ENCODE measurements around the gene SH2D3A. TPM values are rescaled to one million over a fixed set of nuclear protein-coding genes. Genes with fewer than 3 reads are reported as not detected.
"Not testable (repeated sequence)": the region's sequence is repeated elsewhere in the genome, so short reads cannot be mapped to it uniquely, and the experiment has no call there.

The SH2D3A gene
- total and polyA plus RNA-seq, 8 donors = 6.9 to 27.6 (median 8.3) TPM

DNA sequence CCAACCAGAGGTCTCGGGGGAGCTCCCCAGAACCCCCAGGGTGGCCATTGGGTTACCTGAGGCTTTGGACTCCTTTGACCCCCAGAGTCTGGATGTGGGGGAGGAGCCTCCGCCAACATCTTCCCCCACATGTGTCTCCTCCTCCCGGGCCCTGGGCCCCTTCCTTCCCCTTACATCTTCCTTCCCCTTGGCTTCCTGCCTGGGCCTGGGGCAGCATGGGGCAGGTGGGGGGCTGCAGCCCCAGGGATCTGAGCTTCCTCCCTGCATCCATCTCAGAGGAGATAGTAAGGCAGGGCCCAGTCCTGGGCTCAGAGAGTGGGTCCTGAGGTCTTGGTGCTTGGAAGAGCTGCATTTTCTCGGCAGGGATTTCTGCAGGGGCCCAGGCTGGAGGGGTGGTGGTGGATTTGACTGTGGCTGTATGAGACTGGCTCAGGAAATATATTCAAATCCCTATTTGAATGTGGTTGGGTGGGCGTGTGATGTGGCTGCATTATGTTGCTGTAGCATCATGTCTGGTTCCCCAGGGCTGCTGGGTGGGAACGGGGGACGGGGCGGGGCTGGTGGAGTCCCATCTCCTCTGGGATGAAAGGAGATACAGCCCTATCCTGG, 6.2 kb upstream of the SH2D3A start:
- TF ChIP-seq, protein P1, sequence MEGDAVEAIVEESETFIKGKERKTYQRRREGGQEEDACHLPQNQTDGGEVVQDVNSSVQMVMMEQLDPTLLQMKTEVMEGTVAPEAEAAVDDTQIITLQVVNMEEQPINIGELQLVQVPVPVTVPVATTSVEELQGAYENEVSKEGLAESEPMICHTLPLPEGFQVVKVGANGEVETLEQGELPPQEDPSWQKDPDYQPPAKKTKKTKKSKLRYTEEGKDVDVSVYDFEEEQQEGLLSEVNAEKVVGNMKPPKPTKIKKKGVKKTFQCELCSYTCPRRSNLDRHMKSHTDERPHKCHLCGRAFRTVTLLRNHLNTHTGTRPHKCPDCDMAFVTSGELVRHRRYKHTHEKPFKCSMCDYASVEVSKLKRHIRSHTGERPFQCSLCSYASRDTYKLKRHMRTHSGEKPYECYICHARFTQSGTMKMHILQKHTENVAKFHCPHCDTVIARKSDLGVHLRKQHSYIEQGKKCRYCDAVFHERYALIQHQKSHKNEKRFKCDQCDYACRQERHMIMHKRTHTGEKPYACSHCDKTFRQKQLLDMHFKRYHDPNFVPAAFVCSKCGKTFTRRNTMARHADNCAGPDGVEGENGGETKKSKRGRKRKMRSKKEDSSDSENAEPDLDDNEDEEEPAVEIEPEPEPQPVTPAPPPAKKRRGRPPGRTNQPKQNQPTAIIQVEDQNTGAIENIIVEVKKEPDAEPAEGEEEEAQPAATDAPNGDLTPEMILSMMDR (IDR thresholded peaks at IDR 0.05) = no peak
- H3K27ac ChIP-seq = peak overlapping the region in 1 of 2 donors; percentile 89
- DNase-seq (peak in 2 of 4 donors; percentile 67 to 90), ATAC-seq (peak; percentile 61)
- intact Hi-C loops (cut with DNase I) = no loop called here
- peaks cover 0 to 5% of the 10 kb centered on the region in 2 donors for H3K36me3 ChIP-seq
- peak overlapping the region; percentile 32 to 90 for H3K4me3 ChIP-seq
- no peaks in the 10 kb centered on the region for H3K9me3 ChIP-seq
- no peaks in the 10 kb centered on the region for H3K27me3 ChIP-seq
- peaks cover 0 to 49% of the 10 kb centered on the region in 2 donors for H3K4me1 ChIP-seq

DNA sequence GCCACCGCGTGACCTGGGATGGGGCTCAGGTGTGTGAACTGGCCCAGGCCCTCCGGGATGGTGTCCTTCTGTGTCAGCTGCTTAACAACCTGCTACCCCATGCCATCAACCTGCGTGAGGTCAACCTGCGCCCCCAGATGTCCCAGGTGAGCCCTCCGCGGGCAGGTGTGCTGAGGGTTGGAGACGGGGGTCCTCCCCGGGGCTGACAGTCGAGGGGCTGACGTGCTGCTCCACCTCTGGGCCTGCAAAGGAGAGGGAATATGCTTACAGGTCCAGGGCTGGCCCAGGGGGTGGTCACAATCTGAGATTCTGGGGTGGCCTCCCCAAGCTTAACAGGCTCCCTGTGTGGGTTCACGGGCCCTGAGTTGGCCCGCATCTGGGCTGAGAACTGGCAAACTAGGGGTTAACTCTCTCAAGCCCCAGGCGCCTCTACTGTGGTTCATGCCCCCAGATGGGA, 5.7 kb upstream of the SH2D3A start:
- Histone ChIP-seq H3K4me1 (peaks cover 0 to 49% of the 10 kb centered on the region in 2 donors), H3K27me3 (peaks cover 0 to under 1% of the 10 kb centered on the region in 2 donors), H3K27ac (peak overlapping the region; percentile 19 to 89), H3K4me3 (peak overlapping the region; percentile 32 to 90), H3K36me3 (peaks cover 0 to 2% of the 10 kb centered on the region in 2 donors), H3K9me3 (no peaks in the 10 kb centered on the region)
- intact Hi-C loops (cut with DNase I) = no loop called here
- no peak for ATAC-seq
- TF ChIP-seq, protein P1 (IDR thresholded peaks at IDR 0.05) = no peak
- DNase-seq = no peak

DNA sequence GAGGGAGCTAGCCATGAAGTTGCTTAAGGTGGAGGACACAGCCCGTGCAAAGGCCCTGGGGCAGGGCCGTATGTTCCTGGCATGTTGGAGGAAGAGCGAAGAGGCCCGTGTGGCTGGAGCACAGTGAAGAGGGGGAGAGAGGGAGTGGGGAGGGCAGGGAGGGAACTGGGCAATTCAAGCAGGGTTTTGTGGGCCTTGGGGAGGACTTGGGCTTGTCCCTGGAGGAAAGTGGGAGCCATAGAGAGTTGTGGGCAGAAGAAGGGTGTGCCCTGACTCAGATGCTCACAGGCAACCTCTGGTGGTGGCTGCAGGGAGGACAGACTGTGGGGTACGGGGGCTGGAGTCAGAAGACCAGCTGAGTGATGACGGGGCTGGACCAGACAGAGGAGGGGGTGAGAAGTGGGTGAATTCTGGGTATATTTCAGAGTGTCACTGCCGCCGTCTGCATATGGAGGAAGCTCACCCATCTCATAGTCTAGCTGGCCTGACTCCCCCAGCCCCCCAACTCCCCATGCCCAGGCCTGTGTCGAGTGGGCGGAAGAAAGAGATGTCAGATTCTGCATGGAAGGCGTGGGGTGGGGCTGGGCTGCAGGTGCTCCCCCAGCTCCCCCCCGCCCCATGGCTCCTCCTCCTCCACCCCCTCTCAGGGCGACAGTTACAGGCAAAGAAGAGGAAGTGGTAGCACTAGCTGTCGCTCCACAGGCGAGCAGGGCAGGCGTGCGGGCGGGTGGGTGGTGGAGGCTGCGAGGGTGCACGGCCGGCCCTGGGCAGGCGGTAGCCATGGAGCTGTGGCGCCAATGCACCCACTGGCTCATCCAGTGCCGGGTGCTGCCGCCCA, 5.0 kb upstream of the SH2D3A start, which contains the start of gene VAV1:
VAV1 (plus strand) TSS at position 681 of the 838 bp plus-strand sequence; CDS start at position 781, 100 bp downstream.
- DNase-seq (peak in 2 of 4 donors; percentile 83 to 95), ATAC-seq (peak; percentile 61)
- no peaks in the 10 kb centered on the region for H3K36me3 ChIP-seq
- H3K9me3 ChIP-seq = no peaks in the 10 kb centered on the region
- peaks cover 0 to 7% of the 10 kb centered on the region in 2 donors for H3K27me3 ChIP-seq
- H3K4me1 ChIP-seq = peaks cover 0 to 49% of the 10 kb centered on the region in 2 donors
- intact Hi-C loops (cut with DNase I) = no loop called here
- peak within 1 kb of the TSS; percentile 32 to 90 for H3K4me3 ChIP-seq
- TF ChIP-seq, protein P1 (IDR thresholded peaks at IDR 0.05) = peak in 1 of 2 donors; percentile 43
- peak within 1 kb of the TSS; percentile 19 to 89 for H3K27ac ChIP-seq

DNA sequence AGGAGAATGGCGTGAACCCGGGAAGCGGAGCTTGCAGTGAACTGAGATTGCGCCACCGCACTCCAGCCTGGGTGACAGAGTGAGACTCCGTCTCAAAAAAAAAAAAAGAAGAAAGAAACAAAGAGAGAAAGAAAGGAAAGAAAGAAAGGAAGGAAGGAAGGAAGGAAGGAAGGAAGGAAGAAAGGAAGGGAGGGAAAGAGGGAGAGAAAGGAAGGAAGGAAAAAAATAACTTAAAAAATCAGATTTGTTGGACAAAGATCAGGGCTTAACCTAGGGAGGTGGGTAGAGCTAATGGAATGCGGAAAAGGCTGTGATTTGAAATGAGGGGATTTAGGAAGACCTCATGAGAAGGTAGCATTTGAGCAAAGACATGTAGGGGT, 4.4 kb upstream of the SH2D3A start:
- H3K4me3 ChIP-seq; intact Hi-C loops (cut with DNase I); H3K9me3 ChIP-seq; H3K36me3 ChIP-seq; ATAC-seq: not testable (repeated sequence)
- peak in 1 of 4 donors; percentile 67 for DNase-seq
- peaks cover 6 to 56% of the 10 kb centered on the region in 2 donors for H3K4me1 ChIP-seq
- H3K27me3 ChIP-seq = peaks cover 0 to 11% of the 10 kb centered on the region in 2 donors
- H3K27ac ChIP-seq = peak overlapping the region in 1 of 2 donors; percentile 89

DNA sequence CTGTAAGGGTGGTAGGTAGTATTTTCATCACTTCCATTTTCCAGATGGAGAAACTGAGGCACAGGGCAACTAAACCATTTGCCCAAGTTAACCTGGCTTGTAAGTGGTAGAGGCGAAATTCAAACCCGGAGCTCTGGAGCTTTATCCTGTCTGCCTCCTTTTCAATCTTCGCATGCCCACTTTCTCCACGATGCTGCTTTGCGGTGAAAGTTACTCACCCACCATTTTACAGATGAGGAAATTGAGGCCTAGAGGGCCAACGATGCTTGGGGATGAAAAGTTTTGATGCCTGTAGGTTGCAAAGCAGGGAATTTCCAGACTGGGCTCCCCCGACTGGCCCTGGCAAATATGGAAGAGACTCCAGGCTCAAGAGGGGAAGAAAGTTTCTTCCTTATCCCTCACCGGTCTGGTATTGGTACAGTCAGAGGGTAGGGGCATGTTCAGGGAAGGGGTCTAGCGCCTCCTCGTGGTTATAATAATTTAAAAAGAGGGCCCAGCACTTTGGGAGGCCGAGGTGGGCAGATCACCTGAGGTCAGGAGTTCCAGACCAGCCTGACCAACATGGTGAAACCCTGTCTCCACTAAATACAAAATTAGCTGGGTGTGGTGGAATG, 1.9 kb upstream of the SH2D3A start:
- H3K27me3 ChIP-seq = peaks cover 0 to 29% of the 10 kb centered on the region in 2 donors
- DNase-seq = peak in 1 of 4 donors; percentile 7
- no peaks in the 10 kb centered on the region for H3K9me3 ChIP-seq
- peaks cover 10 to 51% of the 10 kb centered on the region in 2 donors for H3K4me1 ChIP-seq
- no peak overlapping the region for H3K4me3 ChIP-seq
- H3K27ac ChIP-seq = no peak overlapping the region
- intact Hi-C loops (cut with DNase I) = no loop called here
- no peaks in the 10 kb centered on the region for H3K36me3 ChIP-seq
- TF ChIP-seq, protein P1 (IDR thresholded peaks at IDR 0.05) = peak; percentile 17 to 31
- ATAC-seq = no peak

Data from left lung (tissue), 10 donors.